ENCODE data around the gene VPS39. TPM values are rescaled to one million over a fixed set of nuclear protein-coding genes. Genes with fewer than 3 reads are reported as not detected.
A peak's percentile ranks its signal among the peaks of the same experiment; 100 is the strongest.

The VPS39 gene
- total and polyA plus RNA-seq, 2 of the 8 experiments (the other 6 are each of a cell fraction or from before 2014, with no cell fraction given), result 34.4 to 36.6 TPM

- Histone ChIP-seq H3K9ac (replicated peaks in 1 of 4; ENCODE audit: extremely low read depth in 1 of 4, low read depth in 3 of 4, low read length in 3 of 4) (no peak overlapping the region), H3K14ac (ENCODE audit: insufficient read length) (no peak overlapping the region), H3K56ac (replicated peaks; ENCODE audit: insufficient read length, low read depth, low read length) (no peak overlapping the region), H4K5ac (ENCODE audit: insufficient read length, low read depth, low read length) (no peak overlapping the region), H3K18ac (ENCODE audit: extremely low read depth, low read length) (no peak overlapping the region), H3K4me3 (ENCODE audit: extremely low read depth in 1 of 4, insufficient read depth in 2 of 4, low read depth in 3 of 4, low read length in 4 of 4) (no peak overlapping the region), H2BK120ac (replicated peaks; ENCODE audit: low read depth, low read length) (no peak overlapping the region), H3K4me2 (ENCODE audit: insufficient read depth in 1 of 2, low read depth in 2 of 2, low read length in 2 of 2) (no peak overlapping the region), H2BK12ac (ENCODE audit: low read depth, low read length) (no peak overlapping the region), H2AK5ac (ENCODE audit: low read depth, low read length) (no peak overlapping the region), H3K4me1 (replicated peaks in 1 of 4; ENCODE audit: control insufficient read depth in 3 of 4, insufficient read depth in 4 of 4, low read length in 3 of 4) (peaks cover 0 to 3% (median 0%) of the 10 kb centered on the region in 4 experiments; a peak in 1 of 7 replicates), H3K9me3 (ENCODE audit: insufficient read depth in 2 of 2, low read depth in 1 of 2, low read length in 1 of 2) (no peaks in the 10 kb centered on the region), H4K8ac (ENCODE audit: extremely low read depth, insufficient read depth, low read length) (peak overlapping the region; percentile 28; the same call in 1 of the 2 replicates), H2BK5ac (ENCODE audit: low read depth, low read length) (no peak overlapping the region), H3K79me2 (ENCODE audit: control insufficient read depth in 1 of 2, insufficient read depth in 2 of 2, low read length in 2 of 2) (no peaks in the 10 kb centered on the region), H2AFZ (ENCODE audit: low read length) (no peak overlapping the region), H4K91ac (replicated peaks; ENCODE audit: insufficient read length, low read length) (no peak overlapping the region), H3K79me1 (ENCODE audit: low read depth, low read length) (no peaks in the 10 kb centered on the region), H3K36me3 (ENCODE audit: control insufficient read depth in 2 of 4, insufficient read depth in 4 of 4, low read length in 3 of 4) (no peaks in the 10 kb centered on the region), H4K20me1 (replicated peaks in 1 of 2; ENCODE audit: control insufficient read depth in 1 of 2, insufficient read depth in 2 of 2, low read length in 2 of 2) (no peaks in the 10 kb centered on the region), H2BK20ac (ENCODE audit: low read length) (no peak overlapping the region), H3K23ac (ENCODE audit: insufficient read length) (no peak overlapping the region), H3K23me2 (ENCODE audit: low read depth, low read length) (no peaks in the 10 kb centered on the region), H3K27ac (ENCODE audit: low read depth, low read length) (no peak overlapping the region), H3K4ac (replicated peaks; ENCODE audit: insufficient read length, low read depth, low read length) (no peak overlapping the region), H2BK15ac (ENCODE audit: low read length) (no peak overlapping the region), H3K27me3 (replicated peaks in 1 of 4; ENCODE audit: control insufficient read depth in 3 of 4, extremely low read depth in 1 of 4, insufficient read depth in 3 of 4, low read length in 3 of 4) (no peaks in the 10 kb centered on the region)
- DNase-seq (ENCODE audit: low read depth in 1 of 2, low spot score in 2 of 2), result no peak
- 96% methylated on average over 13 of the region's 14 CpGs; no CpG with 5 or more reads in 1 of the 2 experiments for WGBS, 2 experiments (ENCODE audit: extremely low coverage in 1 of 2, insufficient coverage in 1 of 2, insufficient read length in 1 of 2, insufficient replicate concordance in 2 of 2, low coverage in 1 of 2, low lambda C conversion rate in 2 of 2, missing lambda C conversion rate in 1 of 2)
- POLR2A ChIA-PET (ENCODE audit: partially characterized antibody), result interaction anchor here (0.6 to 1.4 kb wide), 4 partner anchors 11 to 83 kb away, joined by 3 to 4 read pairs (median 3); no protein-coding TSS in a partner anchor
- no peak for FAIRE-seq
- CTCF ChIA-PET (ENCODE audit: partially characterized antibody), result interaction anchor here (0.9 to 22.6 kb wide), 8 partner anchors 12 to 160 kb away, joined by 3 to 416 read pairs (median 4); no protein-coding TSS in a partner anchor
- TF ChIP-seq USF2 (IDR thresholded peaks at IDR 0.05; ENCODE audit: low read length), result no peak
- peak in 1 of 2 experiments; percentile 20; a peak in 1 of 4 replicates for TF ChIP-seq RAD21 (IDR thresholded peaks at IDR 0.05 in 1 of 2, conservative IDR thresholded peaks at IDR 0.05 in 1 of 2; ENCODE audit: low read depth in 2 of 2, low read length in 2 of 2)
- TF ChIP-seq CTCF (IDR thresholded peaks at IDR 0.05; ENCODE audit: control extremely low read depth in 1 of 3, insufficient read depth in 1 of 3, low read depth in 1 of 3, low read length in 3 of 3), result peak; percentile 18 to 34 (median 25); a peak in 3 of 4 replicates
- TF ChIP-seq TCF12 (IDR thresholded peaks at IDR 0.05; ENCODE audit: low read depth, low read length), result no peak
Observed at GRCh38 chr15:42149493-42150218, 58.4 kb downstream of the VPS39 start.
